Left ventricle myocardium inferior (tissue), 1 donor: ENCODE results near the gene PXDN. TPM values are rescaled to one million over a fixed set of nuclear protein-coding genes. Genes with fewer than 3 reads are reported as not detected.

Experiments used
- DNase-seq: peaks from one replicate; pipeline ENCODE4 v3.0.0-alpha.2; 2020
- H3K27ac ChIP-seq: fragments of 200-600 bp; replicated peaks from 2 replicates; pipeline ENCODE4 v1.8.0; 2021
- H3K27me3 ChIP-seq: fragments of 200-600 bp; 2 replicates; pipeline ENCODE4 v1.8.0; 2021; ENCODE audit warnings: low read depth
- H3K36me3 ChIP-seq: fragments of 200-600 bp; 2 replicates; pipeline ENCODE4 v1.8.0; 2021
- H3K4me1 ChIP-seq: fragments of 200-600 bp; 2 replicates; pipeline ENCODE4 v1.8.0; 2021
- H3K4me3 ChIP-seq: fragments of 200-600 bp; 2 replicates; pipeline ENCODE4 v1.8.0; 2021; ENCODE audit warnings: mild to moderate bottlenecking, moderate library complexity
- H3K9me3 ChIP-seq: fragments of 200-600 bp; replicated peaks from 2 replicates; pipeline ENCODE4 v1.8.0; 2021
- intact Hi-C: fragments of 100-400 bp; cut with micrococcal nuclease; formaldehyde crosslinking; loops from one replicate; pipeline ENCODE4 v1.11.0; 2022
- total RNA-seq: library from RNA; stranded (reverse); fragmentation: NEBNext Ultra II Directional; extraction: Animal tissue kit (Norgen Biotek cat#: 25700); gene quantifications from one replicate; pipeline ENCODE4 v1.2.1, GENCODE V29; 2021
- TF ChIP-seq, protein P1 (sequence below): fragments of 200-600 bp; IDR thresholded peaks from 2 replicates; pipeline ENCODE4 v1.8.0; 2021; ENCODE audit warnings: antibody characterized with exemption, mild to moderate bottlenecking, borderline replicate concordance
- donor health status: DM: no; HTN: yes; CAD: no; lungs with severe emphysema.

PXDN gene
- total RNA-seq, 1 donor from 2014 or later: 15.7 TPM

DNA sequence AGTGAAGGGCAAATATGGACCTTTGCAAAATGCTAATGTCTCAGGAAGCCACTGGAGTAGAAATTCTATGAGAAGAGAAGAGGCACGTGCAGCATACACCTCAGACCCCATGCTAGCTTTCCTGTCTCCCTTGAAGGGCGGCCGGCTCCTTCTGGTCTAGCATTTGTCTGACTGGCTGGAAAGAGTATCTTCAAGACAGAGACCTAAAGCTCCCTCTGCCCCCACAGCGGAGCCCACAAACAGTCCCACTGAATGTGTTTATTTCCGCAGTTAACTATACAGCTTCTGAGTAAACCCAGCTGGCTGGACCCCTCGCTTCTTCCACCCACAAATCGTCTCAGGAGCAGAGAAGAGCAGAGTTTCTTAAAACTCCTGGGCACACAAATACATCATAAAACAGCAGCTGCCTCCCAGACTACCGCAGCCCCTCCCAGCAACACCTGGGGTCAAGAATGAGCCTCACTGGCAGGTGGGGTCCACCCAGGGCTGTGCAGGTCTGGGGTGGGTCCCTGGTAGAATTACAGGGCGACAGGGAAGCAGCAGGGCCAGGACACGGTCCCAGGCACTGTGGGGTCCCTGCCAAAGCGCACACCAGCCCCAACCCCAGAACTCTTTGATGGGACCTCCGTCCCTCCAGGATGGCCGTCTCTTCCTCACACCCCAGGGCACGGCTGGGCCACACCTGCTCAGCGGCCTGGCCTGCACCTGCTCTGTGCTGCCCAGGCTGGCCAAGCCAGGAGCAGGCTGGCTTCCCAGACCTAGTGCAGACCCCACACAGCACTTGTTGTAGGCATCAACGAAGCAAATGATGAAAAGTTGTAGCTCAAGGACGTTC lies 103.8 kb downstream of the PXDN start:
- DNase-seq: no peak
- intact Hi-C loops: no loop called here
- no peak overlapping the region for H3K27ac ChIP-seq
- no peaks in the 10 kb centered on the region for H3K27me3 ChIP-seq
- TF ChIP-seq, protein P1, sequence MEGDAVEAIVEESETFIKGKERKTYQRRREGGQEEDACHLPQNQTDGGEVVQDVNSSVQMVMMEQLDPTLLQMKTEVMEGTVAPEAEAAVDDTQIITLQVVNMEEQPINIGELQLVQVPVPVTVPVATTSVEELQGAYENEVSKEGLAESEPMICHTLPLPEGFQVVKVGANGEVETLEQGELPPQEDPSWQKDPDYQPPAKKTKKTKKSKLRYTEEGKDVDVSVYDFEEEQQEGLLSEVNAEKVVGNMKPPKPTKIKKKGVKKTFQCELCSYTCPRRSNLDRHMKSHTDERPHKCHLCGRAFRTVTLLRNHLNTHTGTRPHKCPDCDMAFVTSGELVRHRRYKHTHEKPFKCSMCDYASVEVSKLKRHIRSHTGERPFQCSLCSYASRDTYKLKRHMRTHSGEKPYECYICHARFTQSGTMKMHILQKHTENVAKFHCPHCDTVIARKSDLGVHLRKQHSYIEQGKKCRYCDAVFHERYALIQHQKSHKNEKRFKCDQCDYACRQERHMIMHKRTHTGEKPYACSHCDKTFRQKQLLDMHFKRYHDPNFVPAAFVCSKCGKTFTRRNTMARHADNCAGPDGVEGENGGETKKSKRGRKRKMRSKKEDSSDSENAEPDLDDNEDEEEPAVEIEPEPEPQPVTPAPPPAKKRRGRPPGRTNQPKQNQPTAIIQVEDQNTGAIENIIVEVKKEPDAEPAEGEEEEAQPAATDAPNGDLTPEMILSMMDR: no peak
- peaks cover 11% of the 10 kb centered on the region for H3K4me1 ChIP-seq
- H3K4me3 ChIP-seq: no peak overlapping the region
- peaks cover 59% of the 10 kb centered on the region for H3K36me3 ChIP-seq
- H3K9me3 ChIP-seq: no peaks in the 10 kb centered on the region

DNA sequence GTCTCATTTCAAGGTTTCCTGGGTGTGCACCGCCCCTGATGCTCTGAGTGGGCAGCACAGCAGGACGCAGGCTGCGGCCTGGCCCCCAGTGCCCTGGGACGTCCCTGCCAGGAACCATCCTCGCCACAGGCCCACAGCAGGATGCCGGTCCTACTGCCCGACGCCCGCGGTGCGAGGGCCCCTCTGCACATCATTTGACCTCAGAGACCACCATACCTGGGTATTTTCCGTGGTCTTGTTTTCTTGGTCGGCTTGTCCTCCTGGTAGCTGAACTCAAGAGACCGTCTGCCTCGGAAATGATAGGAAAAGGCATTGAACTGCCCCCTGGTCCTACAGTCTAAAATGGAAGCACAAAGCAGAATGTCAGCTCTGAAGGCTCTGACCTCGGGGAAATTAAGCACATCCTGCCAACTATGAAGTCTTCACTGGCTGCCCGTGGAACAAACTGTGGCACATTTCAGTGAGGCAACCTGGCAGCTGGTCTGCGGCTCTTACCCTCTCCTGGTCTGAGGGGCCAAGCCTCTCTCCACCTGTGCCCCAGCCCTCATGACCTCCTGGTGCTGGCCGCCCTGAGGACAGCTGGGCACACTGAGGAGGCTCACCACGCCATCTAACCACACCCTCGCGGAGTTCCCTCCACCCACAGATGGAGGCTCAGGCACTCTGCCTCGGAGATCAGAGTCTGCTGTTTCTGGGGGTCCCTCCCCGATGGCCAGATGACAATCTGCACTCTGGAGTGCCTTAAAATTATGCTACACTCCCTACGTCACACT lies 105.0 kb downstream of the PXDN start:
- Histone ChIP-seq H3K27ac (no peak overlapping the region), H3K27me3 (peaks cover 6% of the 10 kb centered on the region), H3K4me3 (no peak overlapping the region), H3K4me1 (peaks cover 10% of the 10 kb centered on the region), H3K9me3 (no peaks in the 10 kb centered on the region), H3K36me3 (peaks cover 68% of the 10 kb centered on the region)
- no peak for DNase-seq
- intact Hi-C loops: no loop called here
- TF ChIP-seq, protein P1: no peak

DNA sequence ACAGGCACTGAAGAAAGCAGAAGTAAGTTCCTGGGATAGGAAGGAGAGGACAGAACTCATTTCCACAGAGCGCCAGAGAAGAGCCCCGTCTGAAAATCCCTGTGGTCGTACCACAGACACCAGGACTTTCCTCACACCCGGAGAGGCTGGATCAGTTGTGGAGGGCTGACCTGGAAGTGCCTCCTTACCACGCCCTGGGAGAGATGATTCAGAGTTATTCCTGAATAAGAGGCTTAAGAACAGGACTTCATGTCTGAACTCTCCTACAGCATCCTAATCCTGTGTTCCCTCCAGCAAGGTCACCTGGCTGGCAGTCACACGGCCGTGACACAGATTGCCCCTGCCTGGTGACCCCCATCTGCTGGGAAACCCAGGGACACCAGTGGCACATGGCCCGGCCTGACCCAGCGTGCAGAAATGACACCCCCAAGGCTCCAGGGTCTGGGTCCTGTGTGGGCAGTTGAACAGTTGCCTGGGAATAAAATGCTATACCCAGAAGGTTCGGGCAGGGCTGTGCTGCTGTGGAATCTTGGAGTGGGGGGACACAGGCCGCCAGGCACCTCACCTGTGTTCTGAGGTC lies 105.9 kb downstream of the PXDN start:
- no peak for DNase-seq
- H3K4me3 ChIP-seq: no peak overlapping the region
- H3K27ac ChIP-seq: no peak overlapping the region
- TF ChIP-seq, protein P1: no peak
- no peaks in the 10 kb centered on the region for H3K9me3 ChIP-seq
- intact Hi-C loops: no loop called here
- peaks cover 70% of the 10 kb centered on the region for H3K36me3 ChIP-seq
- peaks cover 10% of the 10 kb centered on the region for H3K4me1 ChIP-seq
- peaks cover 7% of the 10 kb centered on the region for H3K27me3 ChIP-seq

DNA sequence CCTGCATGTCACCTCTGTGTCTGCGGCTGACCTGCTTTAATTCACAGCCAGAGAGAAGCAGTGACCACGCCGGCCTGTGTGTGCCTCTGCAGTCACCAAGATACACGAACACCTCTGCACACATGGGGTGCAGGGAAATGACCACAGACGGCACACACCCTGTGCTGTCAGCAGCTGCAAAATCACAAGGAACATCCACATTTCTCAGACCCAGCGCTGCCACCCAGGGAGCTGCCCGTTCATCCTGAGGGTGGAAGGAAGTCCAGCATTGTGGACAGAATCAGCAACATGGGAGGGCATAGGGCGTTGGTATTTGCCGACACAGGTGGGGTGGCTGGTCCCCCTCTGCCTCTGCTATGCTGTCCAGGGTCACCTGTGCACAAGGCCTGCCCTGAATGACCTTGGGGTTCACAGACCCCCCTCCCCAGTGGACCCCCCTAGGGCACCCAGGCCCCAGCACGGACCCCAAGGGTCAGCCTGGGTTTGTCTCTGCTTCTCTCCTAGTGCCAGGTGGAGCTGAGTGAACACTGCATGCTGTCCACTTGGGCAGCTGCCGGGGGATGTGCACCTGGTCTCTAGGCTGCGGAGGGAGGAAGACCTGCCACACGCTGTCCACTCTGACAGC lies 107.4 kb downstream of the PXDN start:
- TF ChIP-seq, protein P1: no peak
- H3K4me3 ChIP-seq: no peak overlapping the region
- H3K4me1 ChIP-seq: peaks cover 6% of the 10 kb centered on the region
- no peaks in the 10 kb centered on the region for H3K9me3 ChIP-seq
- H3K27me3 ChIP-seq: peaks cover 14% of the 10 kb centered on the region
- peaks cover 66% of the 10 kb centered on the region for H3K36me3 ChIP-seq
- intact Hi-C loops: no loop called here
- H3K27ac ChIP-seq: no peak overlapping the region
- no peak for DNase-seq

DNA sequence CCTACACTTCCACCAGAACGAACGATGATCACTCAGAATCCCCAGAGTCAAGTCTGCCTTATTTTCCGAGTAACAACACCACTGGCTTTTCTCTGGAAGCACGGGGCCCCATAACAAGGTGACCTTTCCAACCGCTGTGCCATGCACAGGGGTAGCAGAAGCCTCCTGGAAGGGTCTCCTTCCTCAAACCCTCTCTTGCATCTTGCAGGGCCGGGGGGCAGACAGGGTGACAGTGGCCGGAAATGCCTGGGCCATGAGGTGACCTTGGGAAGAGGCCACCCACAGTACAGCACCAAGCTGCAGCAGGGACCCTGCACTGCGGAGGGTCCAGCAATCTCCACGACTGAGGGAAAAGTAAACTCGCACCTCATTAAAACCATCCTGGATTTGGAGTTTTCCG lies 108.5 kb downstream of the PXDN start:
- TF ChIP-seq, protein P1: no peak
- no peak for DNase-seq
- H3K4me3 ChIP-seq: no peak overlapping the region
- H3K36me3 ChIP-seq: peaks cover 65% of the 10 kb centered on the region
- H3K4me1 ChIP-seq: peaks cover 9% of the 10 kb centered on the region
- peaks cover 14% of the 10 kb centered on the region for H3K27me3 ChIP-seq
- intact Hi-C loops: no loop called here
- no peaks in the 10 kb centered on the region for H3K9me3 ChIP-seq
- H3K27ac ChIP-seq: no peak overlapping the region
